Transverse colon (tissue), 4 donors: ENCODE data around the gene OBI1.

Source experiments
- POLR2A ChIP-seq: fragments of 450-650 bp; IDR thresholded peaks from one replicate; pipeline ENCODE4 v1.6.1; 2016; ENCODE audit warnings: antibody characterized with exemption, mild to moderate bottlenecking, moderate library complexity
- POLR2AphosphoS5 ChIP-seq, 3 donors: sonication (generic); formaldehyde crosslinking; IDR thresholded peaks; one replicate each; pipeline ENCODE4 v1.6.1; 2016; ENCODE audit warnings: antibody characterized with exemption in 3 of 3
- TF ChIP-seq, protein P1 (sequence below), 5 experiments: fragments of 200-600 bp in 3 of 5; fragments of 450-650 bp in 2 of 5; sonication (generic) in 3 of 5; IDR thresholded peaks; 1 replicate in 2 of 5; 2 replicates in 3 of 5; pipeline ENCODE4 v1.5.1; 2016 to 2017; ENCODE audit warnings: antibody characterized with exemption in 5 of 5, inconsistent platforms in 3 of 5, mild to moderate bottlenecking in 2 of 5, moderate library complexity in 1 of 5

GRCh38 chr13:78701383-78701782, 42.4 kb upstream of the OBI1 start:
- TF ChIP-seq, protein P1, sequence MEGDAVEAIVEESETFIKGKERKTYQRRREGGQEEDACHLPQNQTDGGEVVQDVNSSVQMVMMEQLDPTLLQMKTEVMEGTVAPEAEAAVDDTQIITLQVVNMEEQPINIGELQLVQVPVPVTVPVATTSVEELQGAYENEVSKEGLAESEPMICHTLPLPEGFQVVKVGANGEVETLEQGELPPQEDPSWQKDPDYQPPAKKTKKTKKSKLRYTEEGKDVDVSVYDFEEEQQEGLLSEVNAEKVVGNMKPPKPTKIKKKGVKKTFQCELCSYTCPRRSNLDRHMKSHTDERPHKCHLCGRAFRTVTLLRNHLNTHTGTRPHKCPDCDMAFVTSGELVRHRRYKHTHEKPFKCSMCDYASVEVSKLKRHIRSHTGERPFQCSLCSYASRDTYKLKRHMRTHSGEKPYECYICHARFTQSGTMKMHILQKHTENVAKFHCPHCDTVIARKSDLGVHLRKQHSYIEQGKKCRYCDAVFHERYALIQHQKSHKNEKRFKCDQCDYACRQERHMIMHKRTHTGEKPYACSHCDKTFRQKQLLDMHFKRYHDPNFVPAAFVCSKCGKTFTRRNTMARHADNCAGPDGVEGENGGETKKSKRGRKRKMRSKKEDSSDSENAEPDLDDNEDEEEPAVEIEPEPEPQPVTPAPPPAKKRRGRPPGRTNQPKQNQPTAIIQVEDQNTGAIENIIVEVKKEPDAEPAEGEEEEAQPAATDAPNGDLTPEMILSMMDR (IDR thresholded peaks at IDR 0.05): no peak
- TF ChIP-seq POLR2A (no peak), POLR2AphosphoS5 (IDR thresholded peaks at IDR 0.05) (no peak)
